ENCODE measurements around the gene CNTN4. TPM values are rescaled to one million over a fixed set of nuclear protein-coding genes. Genes with fewer than 3 reads are reported as not detected.

CNTN4 gene
- total RNA-seq, 1 experiment from 2014 or later: 2.9 TPM

DNA sequence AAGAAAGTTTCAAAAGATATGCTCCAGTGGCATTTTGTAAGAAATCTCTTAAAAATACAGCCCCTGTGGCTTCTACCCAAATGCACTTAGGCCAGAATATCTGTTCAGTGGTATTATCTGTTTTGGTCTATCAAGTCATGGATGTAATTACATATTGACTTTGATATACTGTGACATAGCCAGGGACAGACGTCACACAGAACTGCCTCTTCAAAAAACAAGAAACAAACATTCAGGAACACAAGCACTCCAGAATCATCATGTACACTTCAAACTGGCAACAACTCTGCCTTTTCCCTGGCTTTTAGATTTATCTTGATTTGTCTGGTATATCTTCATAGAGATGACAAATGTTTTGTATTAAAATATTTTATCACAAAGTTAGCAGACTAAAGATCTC lies 771.2 kb downstream of the CNTN4 start:
- DNase-seq: no peak
- H3K9me3 Mint-ChIP-seq (ENCODE audit: low read depth, unreplicated experiment): peaks cover 3% of the 10 kb centered on the region
- CTCF ChIA-PET: no interaction called here
- intact Hi-C loops (cut with micrococcal nuclease; ENCODE audit: unreplicated experiment): no loop called here
- no TSS peak for BruUV-seq (replicated peaks)
- H3K27me3 Mint-ChIP-seq (ENCODE audit: unreplicated experiment): no peaks in the 10 kb centered on the region
- H3K36me3 Mint-ChIP-seq (ENCODE audit: insufficient read depth, unreplicated experiment): no peaks in the 10 kb centered on the region
- peaks cover 5% of the 10 kb centered on the region for H3K4me1 Mint-ChIP-seq (ENCODE audit: low read depth, unreplicated experiment)
- H3K27ac Mint-ChIP-seq (ENCODE audit: unreplicated experiment): no peak overlapping the region
- TF ChIP-seq, protein P1, sequence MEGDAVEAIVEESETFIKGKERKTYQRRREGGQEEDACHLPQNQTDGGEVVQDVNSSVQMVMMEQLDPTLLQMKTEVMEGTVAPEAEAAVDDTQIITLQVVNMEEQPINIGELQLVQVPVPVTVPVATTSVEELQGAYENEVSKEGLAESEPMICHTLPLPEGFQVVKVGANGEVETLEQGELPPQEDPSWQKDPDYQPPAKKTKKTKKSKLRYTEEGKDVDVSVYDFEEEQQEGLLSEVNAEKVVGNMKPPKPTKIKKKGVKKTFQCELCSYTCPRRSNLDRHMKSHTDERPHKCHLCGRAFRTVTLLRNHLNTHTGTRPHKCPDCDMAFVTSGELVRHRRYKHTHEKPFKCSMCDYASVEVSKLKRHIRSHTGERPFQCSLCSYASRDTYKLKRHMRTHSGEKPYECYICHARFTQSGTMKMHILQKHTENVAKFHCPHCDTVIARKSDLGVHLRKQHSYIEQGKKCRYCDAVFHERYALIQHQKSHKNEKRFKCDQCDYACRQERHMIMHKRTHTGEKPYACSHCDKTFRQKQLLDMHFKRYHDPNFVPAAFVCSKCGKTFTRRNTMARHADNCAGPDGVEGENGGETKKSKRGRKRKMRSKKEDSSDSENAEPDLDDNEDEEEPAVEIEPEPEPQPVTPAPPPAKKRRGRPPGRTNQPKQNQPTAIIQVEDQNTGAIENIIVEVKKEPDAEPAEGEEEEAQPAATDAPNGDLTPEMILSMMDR (IDR thresholded peaks at IDR 0.05; ENCODE audit: unreplicated experiment): no peak
- no peak overlapping the region for H3K4me3 Mint-ChIP-seq (ENCODE audit: low read depth, unreplicated experiment)

DNA sequence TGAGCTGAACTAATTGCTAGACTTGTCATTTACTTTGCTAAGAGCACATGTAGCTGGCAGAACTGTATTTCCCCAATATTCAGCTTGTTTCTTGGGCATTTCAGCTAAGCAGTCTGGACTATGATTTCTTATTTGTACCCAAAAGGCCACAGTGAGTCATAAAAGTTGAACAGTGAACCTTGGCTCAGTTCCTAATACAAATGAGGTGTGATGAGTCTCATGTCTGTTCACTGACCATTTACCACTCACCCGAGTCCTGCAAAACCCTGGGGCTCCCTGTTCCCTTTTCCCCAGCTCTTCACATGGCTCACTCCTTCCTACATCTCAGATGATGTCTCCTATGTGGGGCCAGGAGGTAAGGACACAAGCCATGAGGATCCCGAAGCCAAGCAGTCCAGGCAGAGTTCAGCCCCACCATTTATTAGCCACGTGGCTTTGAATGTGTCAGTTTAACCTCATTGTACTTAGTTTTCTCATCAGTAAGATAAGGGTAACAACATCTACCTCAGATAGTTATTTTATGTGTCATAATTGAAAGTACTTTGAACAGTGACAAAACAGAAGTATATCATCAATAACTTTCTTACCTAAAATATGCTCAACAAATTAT lies 772.2 kb downstream of the CNTN4 start:
- no peak overlapping the region for H3K27ac Mint-ChIP-seq (ENCODE audit: unreplicated experiment)
- no peak overlapping the region for H3K4me3 Mint-ChIP-seq (ENCODE audit: low read depth, unreplicated experiment)
- H3K27me3 Mint-ChIP-seq (ENCODE audit: unreplicated experiment): no peaks in the 10 kb centered on the region
- TF ChIP-seq, protein P1 (IDR thresholded peaks at IDR 0.05; ENCODE audit: unreplicated experiment): no peak
- CTCF ChIA-PET: interaction anchor here (0.6 kb wide), 1 partner anchor 47 kb away, joined by 5 read pairs; no protein-coding TSS in a partner anchor
- no TSS peak for BruUV-seq (replicated peaks)
- DNase-seq: no peak
- intact Hi-C loops (cut with micrococcal nuclease; ENCODE audit: unreplicated experiment): no loop called here
- peaks cover 5% of the 10 kb centered on the region for H3K4me1 Mint-ChIP-seq (ENCODE audit: low read depth, unreplicated experiment)
- no peaks in the 10 kb centered on the region for H3K36me3 Mint-ChIP-seq (ENCODE audit: insufficient read depth, unreplicated experiment)
- peaks cover 3% of the 10 kb centered on the region for H3K9me3 Mint-ChIP-seq (ENCODE audit: low read depth, unreplicated experiment)

DNA sequence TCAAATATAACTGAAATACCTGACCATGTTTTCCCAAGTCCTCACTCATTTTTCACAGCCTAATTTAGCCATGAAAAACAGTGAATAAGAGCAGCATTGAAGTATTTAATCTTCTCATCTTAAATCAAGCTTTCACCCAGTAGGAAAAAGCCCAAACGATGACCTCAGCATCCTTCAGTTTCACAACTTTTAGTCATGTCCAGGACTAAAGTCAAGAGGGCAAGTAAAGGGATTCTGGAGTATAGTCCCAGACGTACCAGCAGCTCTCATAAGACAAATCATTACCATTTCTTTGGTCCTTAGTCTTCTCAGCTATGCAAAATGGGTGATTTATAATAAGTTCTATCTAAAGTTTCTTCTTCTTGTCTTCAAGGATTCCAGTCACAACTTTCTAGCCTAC lies 774.2 kb downstream of the CNTN4 start:
- TF ChIP-seq, protein P1 (IDR thresholded peaks at IDR 0.05; ENCODE audit: unreplicated experiment): no peak
- Mint-ChIP-seq H3K4me3 (ENCODE audit: low read depth, unreplicated experiment) (no peak overlapping the region), H3K27me3 (ENCODE audit: unreplicated experiment) (no peaks in the 10 kb centered on the region), H3K27ac (ENCODE audit: unreplicated experiment) (no peak overlapping the region), H3K9me3 (ENCODE audit: low read depth, unreplicated experiment) (no peaks in the 10 kb centered on the region), H3K36me3 (ENCODE audit: insufficient read depth, unreplicated experiment) (no peaks in the 10 kb centered on the region), H3K4me1 (ENCODE audit: low read depth, unreplicated experiment) (peaks cover 5% of the 10 kb centered on the region)
- CTCF ChIA-PET: no interaction called here
- no TSS peak for BruUV-seq (replicated peaks)
- no peak for DNase-seq
- intact Hi-C loops (cut with micrococcal nuclease; ENCODE audit: unreplicated experiment): no loop called here

DNA sequence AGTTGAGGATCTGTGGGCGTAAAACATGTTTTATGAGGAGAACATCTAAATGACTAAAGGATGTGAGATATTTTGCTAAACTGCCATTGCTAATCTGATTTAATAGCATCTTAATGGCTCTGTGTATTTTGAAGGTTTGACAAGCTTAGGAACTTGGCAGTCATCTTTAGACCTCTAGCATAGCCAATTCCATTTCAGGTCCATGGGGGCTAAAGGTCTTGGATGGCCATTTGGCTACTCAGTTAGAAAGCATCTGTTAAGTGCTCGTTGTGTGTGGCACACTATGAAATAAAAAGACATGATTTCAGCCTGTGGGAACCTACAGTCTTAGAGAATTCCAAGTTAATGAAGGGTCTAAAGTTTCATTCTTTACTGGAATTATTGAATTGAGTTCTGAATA lies 775.3 kb downstream of the CNTN4 start:
- Mint-ChIP-seq H3K4me3 (ENCODE audit: low read depth, unreplicated experiment) (no peak overlapping the region), H3K36me3 (ENCODE audit: insufficient read depth, unreplicated experiment) (no peaks in the 10 kb centered on the region), H3K9me3 (ENCODE audit: low read depth, unreplicated experiment) (no peaks in the 10 kb centered on the region), H3K27ac (ENCODE audit: unreplicated experiment) (no peak overlapping the region), H3K4me1 (ENCODE audit: low read depth, unreplicated experiment) (peaks cover 5% of the 10 kb centered on the region), H3K27me3 (ENCODE audit: unreplicated experiment) (no peaks in the 10 kb centered on the region)
- DNase-seq: no peak
- BruUV-seq (replicated peaks): no TSS peak
- CTCF ChIA-PET: no interaction called here
- intact Hi-C loops (cut with micrococcal nuclease; ENCODE audit: unreplicated experiment): no loop called here
- TF ChIP-seq, protein P1 (IDR thresholded peaks at IDR 0.05; ENCODE audit: unreplicated experiment): no peak
